K562 (cell line): ENCODE data around the gene TMEM53. TPM values are rescaled to one million over a fixed set of nuclear protein-coding genes. Genes with fewer than 3 reads are reported as not detected.
A peak's percentile ranks its signal among the peaks of the same experiment; 100 is the strongest.

Experiments
- ATAC-seq: fragments of 200-7000 bp; cut with Tn5 transposase; 3 replicates; pipeline ENCODE4 v1.9.1; 2020; ENCODE audit warnings: moderate library complexity
- BruUV-seq: library from RNA; stranded (reverse); fragments of 400-500 nt; replicated peaks from 2 replicates; lab custom pipeline; 2021; lab: Mats Ljungman, UMichigan
- CTCF ChIA-PET: fragments of 300-600 bp; formaldehyde crosslinking; extraction: SDS; loops from one replicate; lab custom pipeline; 2021; ENCODE audit warnings: low intra/inter-chr PET ratio; lab: Yijun Ruan, JAX
- POLR2A ChIA-PET: fragments of 300-600, 350-650 bp; sonication (Branson Sonifier 250); formaldehyde crosslinking; extraction: SDS; loops from one replicate; lab custom pipeline; 2021; ENCODE audit warnings: antibody characterized with exemption, inconsistent platforms; lab: Yijun Ruan, JAX
- DNase-seq, 4 experiments: peaks; one replicate each; pipeline versions ENCODE4 v3.0.0 to v3.0.0-alpha.2; 2011 to 2018; ENCODE audit warnings: low spot score in 3 of 4, mixed read lengths in 3 of 4; ENCODE audit errors: extremely low read depth in 1 of 4
- FAIRE-seq: peaks from 2 replicates; lab custom pipeline; 2011; peaks lifted over from hg19 to GRCh38; lab: Jason Lieb, UNC
- H2AFZ ChIP-seq: 2 replicates; pipeline ENCODE4 v1.6.0; 2011; ENCODE audit warnings: low read depth, low read length, control low read depth, inconsistent platforms
- H3K27ac ChIP-seq: fragments of 200-600 bp; 3 replicates; pipeline ENCODE4 v1.8.0; 2011; ENCODE audit warnings: low read depth, mild to moderate bottlenecking, control low read depth, inconsistent platforms, low read length, moderate library complexity, mixed read lengths; ENCODE audit errors: extremely low read depth
- H3K27me3 ChIP-seq, 2 experiments: fragments of 300-600 bp in 1 of 2; 2 replicates in 1 of 2; 3 replicates in 1 of 2; pipeline versions ENCODE4 v1.6.0 to v1.8.0; 2011; ENCODE audit warnings: inconsistent platforms in 2 of 2, low read length in 2 of 2, mild to moderate bottlenecking in 1 of 2, mixed read lengths in 1 of 2, moderate library complexity in 1 of 2; ENCODE audit not compliant: control insufficient read depth in 2 of 2, insufficient read depth in 2 of 2
- H3K36me3 ChIP-seq: fragments of 300-600 bp; 3 replicates; pipeline ENCODE4 v1.8.0; 2011; ENCODE audit warnings: mild to moderate bottlenecking, low read length, inconsistent platforms; ENCODE audit not compliant: control insufficient read depth, insufficient read depth
- H3K4me1 ChIP-seq, 2 experiments: fragments of 200-600 bp in 1 of 2; replicated peaks in 1 of 2; 2 replicates in 1 of 2; 3 replicates in 1 of 2; pipeline versions ENCODE4 v1.5.1 to v1.8.0; 2011; ENCODE audit warnings: inconsistent platforms in 2 of 2, low read length in 2 of 2, mild to moderate bottlenecking in 1 of 2, mixed read lengths in 1 of 2, moderate library complexity in 1 of 2; ENCODE audit not compliant: control insufficient read depth in 2 of 2, insufficient read depth in 2 of 2
- H3K4me2 ChIP-seq: 2 replicates; pipeline ENCODE4 v1.6.1; 2011; ENCODE audit warnings: low read length, control low read depth, inconsistent platforms, mixed read lengths; ENCODE audit not compliant: insufficient read depth
- H3K4me3 ChIP-seq: fragments of 200-600 bp; sonication (generic), shearing (Covaris generic); 2 replicates; pipeline ENCODE4 v1.5.1; 2016; ENCODE audit warnings: control low read depth, inconsistent platforms
- H3K79me2 ChIP-seq: fragments of 200-600 bp; 3 replicates; pipeline ENCODE4 v1.8.0; 2011; ENCODE audit warnings: low read length, inconsistent platforms; ENCODE audit not compliant: control insufficient read depth, insufficient read depth
- H3K9ac ChIP-seq, 2 experiments: 2 replicates each; pipeline versions ENCODE4 v1.6.0 to v1.6.1; 2011; ENCODE audit warnings: low read depth in 2 of 2, low read length in 2 of 2, control low read depth in 1 of 2, inconsistent platforms in 1 of 2, mild to moderate bottlenecking in 1 of 2, mixed read lengths in 1 of 2; ENCODE audit not compliant: insufficient read depth in 1 of 2
- H3K9me1 ChIP-seq: one replicate; pipeline ENCODE4 v1.6.0; 2011; ENCODE audit warnings: inconsistent platforms, mild to moderate bottlenecking, low read length, moderate library complexity; ENCODE audit not compliant: control insufficient read depth, insufficient read depth
- H3K9me3 ChIP-seq: replicated peaks from 2 replicates; pipeline ENCODE4 v1.5.1; 2011; ENCODE audit warnings: low read depth, low read length, inconsistent platforms; ENCODE audit not compliant: control insufficient read depth, insufficient read depth
- H4K20me1 ChIP-seq: replicated peaks from 2 replicates; pipeline ENCODE4 v1.6.1; 2011; ENCODE audit warnings: low read length, inconsistent platforms, mixed read lengths; ENCODE audit not compliant: control insufficient read depth, insufficient read depth
- ADNP ChIP-seq: fragments of 200-800 bp; sonication (Bioruptor generic); IDR thresholded peaks from 2 replicates; pipeline ENCODE4 v1.6.1; 2016; ENCODE audit warnings: missing genetic modification characterization, missing compliant biosample characterization
- BRF1 ChIP-seq: IDR thresholded peaks from 3 replicates; pipeline ENCODE4 v1.6.1; 2011; ENCODE audit warnings: borderline replicate concordance, mild to moderate bottlenecking; ENCODE audit not compliant: insufficient read length; ENCODE audit errors: extremely low read depth
- CBX3 ChIP-seq, 2 experiments: IDR thresholded peaks; 1 replicate in 1 of 2; 2 replicates in 1 of 2; pipeline ENCODE4 v1.6.1; 2012; ENCODE audit warnings: inconsistent platforms in 2 of 2, low read length in 2 of 2, borderline replicate concordance in 1 of 2, control low read depth in 1 of 2
- CTCF ChIP-seq, 3 experiments: IDR thresholded peaks in 2 of 3; conservative IDR thresholded peaks in 1 of 3; 2 replicates each; pipeline ENCODE4 v1.5.1; 2011 to 2012; ENCODE audit warnings: low read length in 3 of 3, mild to moderate bottlenecking in 3 of 3, control low read depth in 2 of 3, improper control_type of control experiment in 1 of 3, inconsistent platforms in 1 of 3, low read depth in 1 of 3, mixed read lengths in 1 of 3, moderate library complexity in 1 of 3; ENCODE audit not compliant: insufficient read depth in 2 of 3
- DMBX1 ChIP-seq: fragments of 250-450 bp; sonication (Bioruptor Pico); IDR thresholded peaks from 2 replicates; pipeline ENCODE4 v1.8.0; 2022; ENCODE audit warnings: inconsistent platforms, mild to moderate bottlenecking, moderate library complexity, borderline replicate concordance
- ELK3 ChIP-seq: fragments of 450-650 bp; formaldehyde crosslinking; IDR thresholded peaks from 2 replicates; pipeline ENCODE4 v1.4.0; 2020; ENCODE audit warnings: mild to moderate bottlenecking
- EP300 ChIP-seq: IDR thresholded peaks from 2 replicates; pipeline ENCODE4 v1.6.1; 2012; ENCODE audit warnings: low read length, improper control_type of control experiment
- MEIS2 ChIP-seq: fragments of 450-650 bp; IDR thresholded peaks from 2 replicates; pipeline ENCODE4 v1.6.1; 2014; ENCODE audit warnings: mild to moderate bottlenecking; ENCODE audit not compliant: partially characterized antibody
- RBM39 ChIP-seq: fragments of 200-400 bp; formaldehyde crosslinking; optimal IDR thresholded peaks from 2 replicates; pipeline ENCODE3; 2018; ENCODE audit warnings: low read depth, low read length
- SMARCA5 ChIP-seq: fragments of 450-650 bp; IDR thresholded peaks from 2 replicates; pipeline ENCODE4 v1.6.1; 2016
- TRIM24 ChIP-seq, 2 experiments: fragments of 450-650 bp; IDR thresholded peaks; 2 replicates each; pipeline ENCODE4 v1.6.1; 2016
- TRIM28 ChIP-seq: fragments of 450-650 bp; IDR thresholded peaks from 2 replicates; pipeline ENCODE4 v1.6.1; 2017
- ZNF12 ChIP-seq: sonication (generic); formaldehyde crosslinking; IDR thresholded peaks from 2 replicates; pipeline ENCODE4 v1.4.0; 2020; ENCODE audit warnings: mild to moderate bottlenecking, missing genetic modification reagents
- ZNF316 ChIP-seq: fragments of 450-650 bp; IDR thresholded peaks from 2 replicates; pipeline ENCODE4 v1.6.1; 2016
- ZNF507 ChIP-seq: conservative IDR thresholded peaks from 2 replicates; pipeline ENCODE4 v1.6.1; 2017; ENCODE audit warnings: missing genetic modification characterization, missing compliant biosample characterization
- ZNF740 ChIP-seq, 3 experiments: fragments of 200-800 bp in 1 of 3; sonication (Bioruptor generic) in 1 of 3; sonication (generic) in 1 of 3; formaldehyde crosslinking in 1 of 3; IDR thresholded peaks; 2 replicates each; pipeline versions ENCODE4 v1.6.1 to v1.8.0; 2016 to 2022; ENCODE audit warnings: mild to moderate bottlenecking in 2 of 3, missing compliant biosample characterization in 2 of 3, missing genetic modification characterization in 2 of 3, missing genetic modification reagents in 1 of 3
- WGBS: fragments of 100-300 bp; shearing (Covaris generic); methylation state at CpG from one replicate; pipeline ENCODE4 v1.1.6; 2016; ENCODE audit warnings: low coverage, mixed read lengths; ENCODE audit not compliant: insufficient coverage; ENCODE audit errors: missing lambda C conversion rate; 5-methylcytosine and 5-hydroxymethylcytosine counted together
- in situ Hi-C: fragments of 300-500 bp; cut with MboI; formaldehyde crosslinking; loops from 4 replicates; pipeline ENCODE4 v1.15.0; 2018; ENCODE audit warnings: inconsistent platforms, mixed read lengths
- intact Hi-C: fragments of 100-400 bp; cut with micrococcal nuclease; formaldehyde crosslinking; loops from 2 replicates; pipeline ENCODE4 v1.14.2; 2022
- polyA plus RNA-seq, 8 experiments: library from polyadenylated mRNA; depleted of rRNA in 4 of 8; stranded (reverse) in 5 of 8; unstranded in 3 of 8; fragments of >200 nt; fragmentation: Nextera tagmentation in 2 of 8; fragmentation: Illumina TruSeq in 1 of 8; extraction: Ambion mirVana in 2 of 8; extraction: Trizol in 1 of 8; gene quantifications; 2 replicates each; pipeline versions ENCODE4 v1.2.1 to v1.2.3, GENCODE V29; 2011 to 2014; ENCODE audit warnings: inconsistent platforms in 1 of 8, missing spikeins in 1 of 8
- total RNA-seq, 7 experiments: library from RNA; depleted of rRNA in 6 of 7; stranded (reverse); fragments of >200 nt in 6 of 7; fragmentation: Illumina TruSeq in 2 of 7; extraction: Trizol in 2 of 7; gene quantifications; 2 replicates each; pipeline versions ENCODE4 v1.2.1 to v1.2.3, GENCODE V29; 2011 to 2021; ENCODE audit warnings: low replicate concordance in 1 of 7

Gene TMEM53
- total and polyA plus RNA-seq, 9 of the 15 experiments (the other 6 are each of a cell fraction or from before 2014, with no cell fraction given), result 0.23 to 3.7 (median 2.0) TPM

GRCh38 chr1:44608141-44608540 is 66.1 kb downstream of the TMEM53 start:
- in situ Hi-C loops, result loop anchor here (5.0 kb wide), 1 partner anchor 44 kb away; no protein-coding TSS in a partner anchor
- H3K79me2 ChIP-seq, result no peaks in the 10 kb centered on the region
- H3K4me2 ChIP-seq, result no peak overlapping the region
- H4K20me1 ChIP-seq, result peaks cover 3% of the 10 kb centered on the region; the same call in 1 of the 2 replicates
- H3K27me3 ChIP-seq, result peaks cover 3 to 17% of the 10 kb centered on the region in 2 experiments; a peak in 3 of 5 replicates
- ChIA-PET POLR2A (interaction anchor here (0.6 to 2.7 kb wide), 4 partner anchors 12 to 44 kb away, joined by 3 to 17 read pairs (median 4); no protein-coding TSS in a partner anchor), CTCF (interaction anchor here (0.9 to 1.1 kb wide), 2 partner anchors 40 to 45 kb away, joined by 3 to 5 read pairs; no protein-coding TSS in a partner anchor)
- H3K9me1 ChIP-seq, result peaks cover 5% of the 10 kb centered on the region
- H3K4me3 ChIP-seq, result no peak overlapping the region
- BruUV-seq, result no TSS peak
- intact Hi-C loops, result no loop called here
- WGBS, result 42% methylated on average over 6 of the region's 6 CpGs
- no peaks in the 10 kb centered on the region for H3K36me3 ChIP-seq
- H3K4me1 ChIP-seq, result peaks cover 21 to 27% of the 10 kb centered on the region in 2 experiments
- peak; percentile 53 to 57 (median 55) for TF ChIP-seq CTCF (IDR thresholded peaks at IDR 0.05 in 2 of 3, conservative IDR thresholded peaks at IDR 0.05 in 1 of 3; ENCODE audit: insufficient read depth in 2 of 3, low read depth in 1 of 3, low read length in 3 of 3)
- TF ChIP-seq ZNF507, result no peak
- TF ChIP-seq CBX3 (IDR thresholded peaks at IDR 0.05; ENCODE audit: borderline replicate concordance in 1 of 2, low read length in 2 of 2), result peak in 1 of 2 experiments; percentile 77; a peak in 1 of 3 replicates
- no peak for TF ChIP-seq BRF1
- TF ChIP-seq ZNF12 (CRISPR knock-in tag), result no peak
- TF ChIP-seq TRIM28, result peak; percentile 67; the same call in 1 of the 2 replicates
- peak; percentile 33 to 54; a peak in 3 of 4 replicates for TF ChIP-seq TRIM24 (IDR thresholded peaks at IDR 0.05)
- TF ChIP-seq DMBX1 (CRISPR knock-in tag), result no peak
- TF ChIP-seq RBM39, result no peak
- TF ChIP-seq ZNF740 (CRISPR knock-in tag; IDR thresholded peaks at IDR 0.05), result no peak
- no peak for TF ChIP-seq ZNF740 (tag; IDR thresholded peaks at IDR 0.05)
- no peak for TF ChIP-seq ELK3 (CRISPR knock-in tag)
- no peak for TF ChIP-seq EP300
- no peak for TF ChIP-seq ADNP (tag)
- no peak for TF ChIP-seq MEIS2
- no peak for TF ChIP-seq SMARCA5
- peak; percentile 87 for TF ChIP-seq ZNF316
- H3K9ac ChIP-seq, result no peak overlapping the region
- H3K27ac ChIP-seq, result no peak overlapping the region
- DNase-seq (peak in 2 of 4 experiments; percentile 47), FAIRE-seq (no peak), ATAC-seq (no peak)
- H2AFZ ChIP-seq, result no peak overlapping the region
- H3K9me3 ChIP-seq, result no peaks in the 10 kb centered on the region
